ENCODE measurements around the gene ST6GALNAC4. TPM values are rescaled to one million over a fixed set of nuclear protein-coding genes. Genes with fewer than 3 reads are reported as not detected.

ST6GALNAC4 gene
- total and polyA plus RNA-seq, 8 donors = 3.7 to 33.6 (median 13.0) TPM

- peaks cover 44 to 86% (median 67%) of the 10 kb centered on the region in 4 donors for H3K36me3 ChIP-seq
- DNase-seq = no peak
Measured at GRCh38 chr9:127943011-127943662, 26.3 kb upstream of the ST6GALNAC4 start.

GRCh38 chr9:127942216-127943010 lies 25.6 kb upstream of the ST6GALNAC4 start:
- H3K9me3 ChIP-seq = no peaks in the 10 kb centered on the region
- no peak overlapping the region for H3K4me3 ChIP-seq
- peaks cover 19 to 66% (median 40%) of the 10 kb centered on the region in 4 donors for H3K4me1 ChIP-seq
- TF ChIP-seq POLR2A (IDR thresholded peaks at IDR 0.05) (no peak), POLR2AphosphoS5 (IDR thresholded peaks at IDR 0.05) (peak in 1 of 3 donors; percentile 39), CTCF (IDR thresholded peaks at IDR 0.05) (peak in 5 of 7 experiments; percentile 79 to 92 (median 87)), EP300 (IDR thresholded peaks at IDR 0.05) (no peak)
- H3K27me3 ChIP-seq = no peaks in the 10 kb centered on the region
- WGBS, 5 donors = 51 to 64% (median 57%) methylated on average over 14 to 18 of the region's 18 CpGs
- intact Hi-C loops (cut with DNase I; ENCODE audit: low total_unique reads) = loop anchor here (5.0 kb wide), 1 partner anchor 95 kb away; no protein-coding TSS in a partner anchor
- peak overlapping the region in 3 of 5 donors; percentile 4 to 26 (median 13) for H3K27ac ChIP-seq
- H3K36me3 ChIP-seq = peaks cover 44 to 78% (median 60%) of the 10 kb centered on the region in 4 donors
- peak; percentile 73 to 90 for DNase-seq

More at GRCh38 chr9:127943011-127943662, 26.3 kb upstream of the ST6GALNAC4 start:
- Histone ChIP-seq H3K27me3 (no peaks in the 10 kb centered on the region), H3K4me3 (no peak overlapping the region), H3K9me3 (no peaks in the 10 kb centered on the region), H3K4me1 (peaks cover 16 to 61% (median 36%) of the 10 kb centered on the region in 4 donors), H3K27ac (peak overlapping the region in 2 of 5 donors; percentile 9 to 40)
- 76 to 85% (median 81%) methylated on average over 13 to 14 of the region's 14 CpGs for WGBS, 5 donors
- no peak for TF ChIP-seq POLR2A (IDR thresholded peaks at IDR 0.05)
- TF ChIP-seq CTCF (IDR thresholded peaks at IDR 0.05) = peak in 1 of 7 experiments; percentile 77
- intact Hi-C loops (cut with DNase I; ENCODE audit: low total_unique reads) = loop anchor here (5.0 kb wide), 1 partner anchor 94 kb away; no protein-coding TSS in a partner anchor

- Histone ChIP-seq H3K4me1 (peaks cover 22 to 70% (median 44%) of the 10 kb centered on the region in 4 donors), H3K36me3 (peaks cover 44 to 73% (median 57%) of the 10 kb centered on the region in 4 donors), H3K4me3 (no peak overlapping the region), H3K9me3 (no peaks in the 10 kb centered on the region), H3K27ac (peak overlapping the region in 2 of 5 donors; percentile 4 to 13), H3K27me3 (no peaks in the 10 kb centered on the region)
- no peak for TF ChIP-seq POLR2A (IDR thresholded peaks at IDR 0.05)
- no peak for TF ChIP-seq EP300 (IDR thresholded peaks at IDR 0.05)
- no peak for TF ChIP-seq CTCF (IDR thresholded peaks at IDR 0.05)
- no peak for TF ChIP-seq POLR2AphosphoS5 (IDR thresholded peaks at IDR 0.05)
- DNase-seq = no peak
- WGBS, 5 donors = 50 to 74% (median 62%) methylated on average over 3 of the region's 3 CpGs
- intact Hi-C loops (cut with DNase I; ENCODE audit: low total_unique reads) = loop anchor here (5.0 kb wide), 1 partner anchor 95 kb away; no protein-coding TSS in a partner anchor
Measured at GRCh38 chr9:127941961-127942215, 25.0 kb upstream of the ST6GALNAC4 start.

Measured in stomach (tissue), 9 donors.